GM12878 (cell line): Measurements from ENCODE around the gene SMKR1.

Experiments used
- BACH1 ChIP-seq: fragments of 450-650 bp; IDR thresholded peaks from 2 replicates; pipeline ENCODE4 v1.6.1; 2017; ENCODE audit warnings: mild to moderate bottlenecking, borderline replicate concordance
- EZH2 ChIP-seq: IDR thresholded peaks from 2 replicates; pipeline ENCODE4 v1.6.1; 2012; ENCODE audit warnings: low read depth, mild to moderate bottlenecking, control low read depth, inconsistent platforms, low read length, borderline replicate concordance; ENCODE audit not compliant: control insufficient read depth
- HDAC2 ChIP-seq: fragments of 200-600 bp; sonication (generic); IDR thresholded peaks from 2 replicates; pipeline ENCODE4 v1.6.1; 2017
- MXI1 ChIP-seq: fragments of 150-350 bp; IDR thresholded peaks from 2 replicates; pipeline ENCODE4 v1.6.1; 2011; ENCODE audit warnings: low read depth, mild to moderate bottlenecking, inconsistent platforms, low read length, improper control_type of control experiment
- NKRF ChIP-seq: fragments of 450-650 bp; conservative IDR thresholded peaks from 2 replicates; pipeline ENCODE4 v1.6.1; 2017; ENCODE audit warnings: mild to moderate bottlenecking, moderate library complexity
- NR2F1 ChIP-seq: fragments of 450-650 bp; conservative IDR thresholded peaks from 2 replicates; pipeline ENCODE4 v1.6.1; 2017; ENCODE audit warnings: mild to moderate bottlenecking
- PAX8 ChIP-seq: fragments of 450-650 bp; IDR thresholded peaks from 2 replicates; pipeline ENCODE4 v1.6.1; 2017; ENCODE audit warnings: mild to moderate bottlenecking, moderate library complexity
- POLR2A ChIP-seq: IDR thresholded peaks from 2 replicates; pipeline ENCODE4 v1.6.1; 2011; ENCODE audit warnings: low read depth, mild to moderate bottlenecking, low read length
- TF ChIP-seq, protein P1 (sequence below), 3 experiments: IDR thresholded peaks in 2 of 3; conservative IDR thresholded peaks in 1 of 3; 2 replicates each; pipeline ENCODE4 v1.5.1; 2011; ENCODE audit warnings: low read depth in 3 of 3, low read length in 3 of 3, mild to moderate bottlenecking in 3 of 3, control low read depth in 2 of 3, moderate library complexity in 2 of 3, inconsistent platforms in 1 of 3, mixed read lengths in 1 of 3; ENCODE audit not compliant: control insufficient read depth in 2 of 3, insufficient read depth in 1 of 3; ENCODE audit errors: extremely low read depth in 1 of 3
- TF ChIP-seq, protein P2 (sequence below): IDR thresholded peaks from 2 replicates; pipeline ENCODE4 v1.6.1; 2012; ENCODE audit warnings: low read depth, low read length, improper control_type of control experiment

GRCh38 chr7:129560831-129561230 lies 58.5 kb downstream of the SMKR1 start:
- TF ChIP-seq MXI1 (no peak), NKRF (no peak), NR2F1 (no peak), PAX8 (no peak), BACH1 (no peak), EZH2 (no peak), POLR2A (no peak), HDAC2 (no peak)
- TF ChIP-seq, protein P1, sequence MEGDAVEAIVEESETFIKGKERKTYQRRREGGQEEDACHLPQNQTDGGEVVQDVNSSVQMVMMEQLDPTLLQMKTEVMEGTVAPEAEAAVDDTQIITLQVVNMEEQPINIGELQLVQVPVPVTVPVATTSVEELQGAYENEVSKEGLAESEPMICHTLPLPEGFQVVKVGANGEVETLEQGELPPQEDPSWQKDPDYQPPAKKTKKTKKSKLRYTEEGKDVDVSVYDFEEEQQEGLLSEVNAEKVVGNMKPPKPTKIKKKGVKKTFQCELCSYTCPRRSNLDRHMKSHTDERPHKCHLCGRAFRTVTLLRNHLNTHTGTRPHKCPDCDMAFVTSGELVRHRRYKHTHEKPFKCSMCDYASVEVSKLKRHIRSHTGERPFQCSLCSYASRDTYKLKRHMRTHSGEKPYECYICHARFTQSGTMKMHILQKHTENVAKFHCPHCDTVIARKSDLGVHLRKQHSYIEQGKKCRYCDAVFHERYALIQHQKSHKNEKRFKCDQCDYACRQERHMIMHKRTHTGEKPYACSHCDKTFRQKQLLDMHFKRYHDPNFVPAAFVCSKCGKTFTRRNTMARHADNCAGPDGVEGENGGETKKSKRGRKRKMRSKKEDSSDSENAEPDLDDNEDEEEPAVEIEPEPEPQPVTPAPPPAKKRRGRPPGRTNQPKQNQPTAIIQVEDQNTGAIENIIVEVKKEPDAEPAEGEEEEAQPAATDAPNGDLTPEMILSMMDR (IDR thresholded peaks at IDR 0.05 in 2 of 3, conservative IDR thresholded peaks at IDR 0.05 in 1 of 3; ENCODE audit: control insufficient read depth in 2 of 3, extremely low read depth in 1 of 3, insufficient read depth in 1 of 3, low read depth in 3 of 3, low read length in 3 of 3) = no peak
- TF ChIP-seq, protein P2, sequence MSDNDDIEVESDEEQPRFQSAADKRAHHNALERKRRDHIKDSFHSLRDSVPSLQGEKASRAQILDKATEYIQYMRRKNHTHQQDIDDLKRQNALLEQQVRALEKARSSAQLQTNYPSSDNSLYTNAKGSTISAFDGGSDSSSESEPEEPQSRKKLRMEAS = no peak
